Dedifferentiated amniotic fluid mesenchymal stem cell (primary cell): ENCODE results near the gene PRKAG2.
"Not testable (repeated sequence)": the region's sequence is repeated elsewhere in the genome, so short reads cannot be mapped to it uniquely, and the experiment has no call there.

Experiments
- DNase-seq: peaks from one replicate; pipeline ENCODE4 v3.0.0-alpha.2; 2016; ENCODE audit errors: extremely low spot score

The PRKAG2 gene

DNA sequence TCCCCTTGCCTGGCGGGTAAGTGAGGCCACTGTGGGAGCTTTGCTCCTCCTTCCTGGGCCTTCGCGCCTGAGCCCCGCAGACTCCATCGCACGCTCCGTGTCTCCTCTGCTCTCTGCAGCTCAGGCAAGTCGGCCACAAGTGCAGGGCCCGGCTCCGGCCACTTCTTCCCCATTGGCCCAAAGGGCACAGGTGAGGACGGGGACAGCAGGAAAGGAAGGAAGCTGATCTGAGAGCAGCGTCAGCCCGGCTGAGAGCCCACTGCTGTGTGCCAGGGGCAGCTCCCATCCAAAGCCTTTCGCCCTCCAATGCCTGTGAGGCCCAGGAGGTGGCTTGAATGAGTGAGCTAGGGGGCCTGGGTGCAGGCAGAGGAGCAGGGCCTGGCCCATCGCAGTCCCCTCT is 323.6 kb downstream of the PRKAG2 start:
- no peak for DNase-seq

DNA sequence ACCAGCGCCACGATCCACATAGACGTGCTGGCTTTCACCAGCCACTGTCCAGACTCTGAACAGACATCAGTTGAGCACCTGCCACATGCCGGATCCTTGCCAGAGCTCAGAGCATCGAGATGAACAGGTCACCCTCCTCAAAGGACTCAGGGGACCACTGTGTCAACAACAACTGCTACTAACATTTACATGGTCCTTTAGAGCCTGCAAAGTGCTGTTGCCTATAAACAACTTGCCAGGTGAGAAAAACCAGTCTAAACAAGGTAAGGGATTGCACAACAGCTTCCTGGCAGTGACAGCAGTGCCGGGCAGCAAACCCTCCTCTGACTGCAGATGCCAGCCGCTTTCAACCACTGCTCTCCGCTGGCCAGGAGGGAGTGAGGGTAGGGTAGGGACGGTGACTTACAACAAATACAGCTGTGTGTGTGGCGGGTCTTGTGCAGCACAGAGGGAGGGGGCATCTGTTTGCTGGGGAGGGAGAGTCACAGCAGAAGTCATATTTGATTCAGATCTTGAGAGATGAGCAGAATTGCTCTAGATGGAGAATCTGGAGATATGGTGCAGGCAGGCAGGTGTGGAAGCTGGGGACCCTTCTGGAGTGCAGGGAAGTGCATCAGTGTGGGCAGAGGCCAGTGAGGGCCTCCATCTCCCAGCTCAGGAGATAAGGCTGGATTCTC is 324.4 kb downstream of the PRKAG2 start:
- no peak for DNase-seq

DNA sequence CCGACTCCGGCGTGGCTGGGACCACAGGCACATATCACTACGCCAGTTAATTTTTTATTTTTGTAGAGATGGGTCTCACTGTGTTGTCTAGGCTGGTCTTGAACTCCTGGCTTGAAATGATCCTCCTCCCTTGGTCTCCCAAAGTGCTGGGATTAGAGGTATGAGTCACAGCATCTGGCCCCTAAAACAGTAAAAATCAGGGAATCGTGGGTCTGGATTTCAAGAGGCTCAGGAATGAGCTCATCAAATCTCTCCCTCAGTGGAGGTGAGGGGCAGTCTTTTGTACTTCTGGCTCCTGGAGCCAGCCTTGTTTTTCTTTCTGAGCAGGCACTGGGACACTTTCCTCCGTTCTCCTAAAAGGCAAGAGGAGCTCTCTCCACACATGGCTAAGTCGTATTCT is 325.1 kb downstream of the PRKAG2 start:
- no peak for DNase-seq

DNA sequence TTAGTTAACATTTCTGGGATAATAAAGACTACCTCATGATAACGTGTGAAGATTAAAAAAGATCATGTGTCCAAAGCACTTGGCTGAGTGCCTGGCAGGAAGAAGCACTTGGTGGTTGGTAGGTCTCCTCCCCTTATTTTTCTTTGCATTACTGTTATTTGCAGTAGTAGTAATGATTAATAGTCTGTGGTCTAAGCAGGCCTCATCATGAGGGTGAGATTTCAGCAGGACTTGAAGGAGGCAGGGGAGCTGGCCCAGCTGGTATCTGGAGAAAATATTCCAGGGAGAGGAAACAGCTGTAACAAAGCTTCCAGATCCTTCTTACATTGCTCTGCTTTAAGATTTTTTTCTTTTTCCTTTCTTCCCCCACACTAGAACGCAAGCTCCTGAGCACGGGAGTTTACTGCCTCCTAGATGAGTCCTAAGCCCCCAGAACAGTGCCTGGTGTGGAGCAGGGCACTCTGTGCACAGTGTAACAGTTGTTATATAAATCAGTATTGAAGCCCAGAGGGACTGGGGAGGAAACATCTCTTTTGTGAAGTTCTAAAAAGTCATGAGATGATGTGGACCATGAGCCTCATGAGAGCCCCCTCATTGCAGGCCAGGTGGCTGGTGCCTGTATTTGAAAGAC is 326.1 kb downstream of the PRKAG2 start:
- no peak for DNase-seq

DNA sequence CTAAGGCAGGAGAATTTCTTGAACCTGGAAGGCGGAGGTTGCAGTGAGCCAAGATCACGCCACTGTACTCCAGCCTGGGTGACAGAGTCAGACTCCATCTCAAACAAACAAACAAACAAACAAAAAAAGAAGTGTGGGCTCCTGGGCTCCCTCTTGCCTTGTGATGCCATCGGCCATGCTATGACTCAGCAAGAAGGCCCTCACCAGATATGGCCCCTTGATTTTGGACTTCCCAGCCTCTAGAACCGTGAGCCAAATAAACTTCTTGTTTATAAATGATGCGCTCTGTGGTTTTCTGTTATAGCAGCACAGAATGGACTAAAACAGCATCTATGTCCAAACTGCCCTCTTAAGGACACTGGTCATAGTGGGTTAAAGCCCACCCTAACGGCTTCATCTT is 327.3 kb downstream of the PRKAG2 start:
- DNase-seq, result no peak

DNA sequence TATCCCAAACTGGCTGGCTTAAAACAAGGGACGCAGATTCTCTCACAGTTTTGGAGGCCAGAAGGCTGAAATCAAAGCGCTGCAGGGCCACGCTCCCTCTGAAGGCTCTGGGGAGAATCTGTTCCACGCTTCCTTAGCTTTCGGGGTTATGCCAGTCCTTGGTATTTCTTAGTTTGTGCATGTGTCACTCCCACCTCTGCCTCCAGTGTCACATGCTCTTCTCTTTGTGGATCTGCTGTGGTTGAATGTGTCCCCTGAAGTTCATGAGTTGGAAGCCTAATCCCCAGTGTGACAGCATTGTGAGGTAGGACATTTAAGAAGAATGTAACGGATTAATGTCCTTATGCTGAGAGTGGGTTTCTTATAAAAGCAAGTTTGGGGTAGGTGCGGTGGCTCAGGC is 327.8 kb downstream of the PRKAG2 start:
- DNase-seq, result no peak

DNA sequence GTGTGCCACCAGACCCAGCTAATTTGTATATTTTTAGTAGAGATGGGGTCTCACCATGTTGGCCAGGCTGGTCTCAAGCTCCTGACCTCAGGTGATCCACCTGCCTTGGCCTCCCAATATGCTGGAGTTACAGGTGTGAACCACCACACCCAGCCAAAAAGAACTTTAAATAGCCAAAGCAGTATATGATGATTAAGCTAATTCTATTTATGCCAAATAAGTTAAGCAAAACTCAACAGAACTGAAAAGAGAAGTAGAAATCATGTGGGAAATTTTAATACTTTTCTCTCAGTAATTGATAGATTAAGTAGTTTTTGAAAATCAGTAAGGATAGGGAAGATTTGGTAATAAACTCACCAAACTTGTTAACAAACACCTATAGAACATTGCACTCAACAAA is 332.7 kb downstream of the PRKAG2 start:
- DNase-seq, result no peak

DNA sequence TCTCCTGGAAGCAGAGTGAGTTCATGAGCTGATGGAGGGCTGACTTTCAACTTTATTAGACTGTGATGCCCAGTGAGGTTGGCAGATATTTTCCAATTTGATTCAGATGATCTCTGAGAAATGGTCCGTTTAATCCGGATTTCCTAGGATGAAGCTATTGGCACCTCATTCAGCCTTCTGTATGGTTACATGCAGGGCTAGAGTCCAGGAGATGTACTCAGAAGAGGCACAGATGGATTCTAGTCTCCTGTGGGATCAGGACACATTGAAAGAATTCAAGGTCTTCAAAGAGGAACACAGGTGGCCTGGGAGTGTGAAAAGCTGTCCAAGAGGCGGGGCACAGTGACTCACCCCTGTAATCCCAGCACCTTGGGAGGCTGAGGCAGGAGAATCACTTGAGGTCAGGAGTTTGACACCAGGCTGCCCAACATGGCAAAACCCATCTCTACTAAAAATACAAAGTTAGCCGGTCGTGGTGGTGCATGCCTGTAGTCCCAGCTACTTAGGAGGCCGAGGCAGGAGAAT is 334.2 kb downstream of the PRKAG2 start:
- no peak for DNase-seq

DNA sequence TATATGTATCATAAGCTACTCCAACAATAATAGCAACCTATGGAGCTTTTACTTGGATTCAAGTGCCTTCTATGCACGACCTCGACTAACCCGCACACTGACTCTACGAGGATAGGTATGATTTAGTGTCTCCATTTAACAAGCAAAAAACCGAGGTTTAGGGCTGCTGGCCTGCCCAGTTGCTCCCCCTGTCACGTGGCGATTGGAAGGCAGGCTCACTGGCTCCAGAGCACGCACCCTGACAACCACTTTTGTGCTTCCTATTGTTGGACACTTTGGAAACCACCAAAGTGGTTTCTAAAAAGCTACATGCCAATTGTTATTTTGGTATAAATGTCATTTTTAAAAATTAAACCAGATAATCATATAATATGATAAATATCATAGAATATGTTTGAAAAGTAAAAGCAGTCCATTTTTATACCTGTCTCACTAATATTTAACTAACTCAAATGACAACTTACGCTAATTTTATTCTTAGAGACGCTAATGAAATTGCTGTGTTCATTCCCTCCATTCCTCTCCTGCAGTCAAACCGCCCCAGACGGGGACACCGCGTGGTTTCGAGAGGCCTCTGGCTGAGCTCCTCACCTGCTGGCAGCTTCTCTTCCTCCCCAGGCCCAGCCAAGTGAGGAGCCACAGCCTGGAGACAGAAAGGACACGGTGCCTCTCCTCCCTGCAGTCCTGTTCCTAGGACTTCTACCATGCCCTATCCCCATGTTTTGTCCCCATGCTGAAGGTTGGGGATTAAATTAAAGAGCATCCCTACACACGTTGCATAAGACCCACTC is 335.0 kb downstream of the PRKAG2 start:
- no peak for DNase-seq

DNA sequence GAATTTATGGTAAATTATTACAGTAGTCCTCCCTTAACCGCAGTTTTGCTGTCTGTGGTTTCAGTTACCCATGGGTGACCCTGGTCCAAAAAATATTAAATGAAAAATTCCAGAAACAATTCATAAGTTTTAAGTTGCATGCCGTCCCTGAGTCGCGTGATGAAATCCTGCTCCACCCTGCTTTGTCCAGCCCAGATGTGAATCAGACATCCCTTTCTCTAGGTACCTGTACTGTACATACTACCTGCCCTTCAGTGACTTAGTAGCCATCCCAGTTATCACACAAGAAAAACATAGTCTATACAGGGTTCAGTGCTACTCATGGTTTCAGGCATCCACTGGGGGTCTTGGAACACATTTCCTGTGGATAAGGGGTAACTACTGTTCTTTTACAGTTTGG is 336.8 kb downstream of the PRKAG2 start:
- DNase-seq, result no peak

DNA sequence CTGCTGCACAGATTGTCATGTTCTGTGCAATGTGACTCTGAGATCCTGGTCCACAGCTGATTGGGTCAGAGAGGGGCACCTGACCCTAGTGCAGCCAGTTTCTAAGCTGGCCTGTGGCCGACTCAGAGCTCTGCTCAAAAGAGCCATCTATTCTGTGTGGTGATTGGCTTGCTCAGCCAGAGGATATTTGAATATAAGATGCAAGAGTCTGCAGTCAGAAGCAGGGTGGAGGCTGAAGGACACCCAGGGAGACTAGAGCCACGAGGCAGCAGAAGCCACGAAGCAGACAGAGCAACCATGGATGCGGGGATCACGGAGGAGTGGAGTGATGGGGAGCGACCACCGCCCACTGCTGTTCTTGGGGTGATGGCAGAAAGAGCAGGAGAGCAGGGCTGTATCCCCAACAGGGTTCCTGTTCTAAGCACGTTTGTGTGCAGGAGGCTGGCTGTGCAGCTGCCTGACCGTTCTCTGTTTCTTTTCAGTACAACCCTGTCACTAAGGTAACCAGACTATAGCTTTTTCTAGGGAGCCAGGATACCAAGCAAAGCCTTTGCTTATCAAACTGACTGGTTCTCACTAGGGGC is 337.7 kb downstream of the PRKAG2 start:
- DNase-seq, result no peak

DNA sequence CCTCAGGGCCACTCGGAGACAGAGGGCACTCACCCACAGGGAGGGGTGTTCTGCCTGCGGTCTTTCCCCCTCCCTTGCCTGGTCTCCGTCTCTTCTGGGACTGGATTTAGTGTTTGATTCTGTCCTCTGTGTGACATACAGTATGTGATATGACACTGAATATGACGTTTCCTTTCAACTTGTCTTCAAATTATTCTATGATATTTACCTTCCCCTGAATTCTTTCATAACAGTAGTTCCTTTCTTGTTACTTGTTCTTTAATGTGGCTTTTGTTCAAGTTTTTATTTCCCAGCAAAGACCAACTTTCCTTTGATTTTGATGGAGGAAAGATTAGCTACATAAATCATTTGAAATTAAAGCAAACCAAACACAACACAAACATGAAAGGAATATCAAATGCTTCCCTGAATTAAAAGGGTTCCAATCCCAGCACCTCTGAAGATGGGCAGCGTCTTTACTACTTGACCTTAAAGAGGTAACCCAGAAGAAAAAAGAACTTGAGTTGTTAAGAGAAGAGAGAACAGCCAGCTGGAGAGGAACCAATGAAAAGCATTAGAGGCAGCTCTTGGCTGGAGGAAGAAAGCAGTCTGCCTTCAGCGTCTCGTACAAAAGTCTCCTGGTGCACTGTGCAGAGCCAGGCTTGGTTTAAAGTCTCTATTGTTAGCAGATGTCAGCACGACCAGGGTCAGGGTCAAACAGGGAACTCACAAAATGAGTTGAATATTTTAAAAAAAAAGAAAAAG is 338.9 kb downstream of the PRKAG2 start:
- no peak for DNase-seq

DNA sequence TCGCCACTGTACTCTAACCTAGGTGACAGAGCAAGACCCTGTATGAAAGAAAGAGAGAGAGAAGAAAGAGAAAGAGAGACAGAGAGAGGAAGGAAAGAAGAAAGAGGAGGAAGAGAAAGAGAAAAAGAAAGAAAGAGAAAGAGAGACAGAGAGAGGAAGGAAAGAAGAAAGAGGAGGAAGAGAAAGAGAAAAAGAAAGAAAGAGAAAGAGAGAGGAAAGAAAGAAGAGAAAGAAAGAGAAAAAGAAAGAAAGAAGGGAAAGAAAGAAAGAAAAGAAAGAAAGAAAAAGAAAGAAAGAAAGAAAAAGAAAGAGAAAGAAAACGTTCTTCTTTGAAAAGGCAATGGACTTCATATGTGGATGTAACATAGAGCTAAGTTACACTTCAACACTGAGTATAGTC is 340.7 kb downstream of the PRKAG2 start:
- not testable (repeated sequence) for DNase-seq

DNA sequence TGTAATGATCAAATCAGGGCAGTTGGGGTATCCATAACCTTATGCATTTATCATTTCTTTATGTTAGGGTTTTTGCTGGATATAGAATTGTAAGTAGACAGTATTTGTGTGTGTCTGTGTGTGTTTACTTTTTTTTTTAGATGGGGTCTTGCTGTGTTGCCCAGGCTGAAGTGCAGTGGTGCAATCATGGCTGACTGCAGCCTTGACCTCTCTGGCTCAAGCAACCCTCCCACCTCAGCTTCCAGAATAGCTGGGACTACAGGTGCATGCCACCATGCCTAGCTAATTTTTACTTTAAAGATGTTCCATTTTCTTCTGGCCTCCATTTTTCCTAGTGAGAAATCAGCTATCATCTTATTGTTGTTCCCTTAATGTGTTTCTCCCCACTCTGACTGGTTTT is 347.1 kb downstream of the PRKAG2 start:
- no peak for DNase-seq

DNA sequence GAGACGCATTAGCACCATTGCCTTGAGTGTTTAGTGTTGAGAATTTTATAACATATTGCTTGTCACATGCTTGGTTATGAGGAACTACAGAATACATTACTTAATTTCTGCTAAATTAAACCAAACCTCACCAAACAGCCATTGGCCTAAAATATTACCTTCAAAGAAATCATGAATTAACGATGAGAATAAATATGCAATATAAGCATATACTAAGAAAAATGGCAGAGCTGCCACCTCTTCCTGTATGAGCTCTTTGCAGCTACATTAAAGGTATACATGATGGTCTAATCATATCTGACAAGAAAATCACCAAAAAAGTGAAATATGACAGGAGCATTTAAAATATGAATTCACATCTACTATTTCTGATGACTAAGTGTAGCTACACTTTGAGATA is 352.1 kb downstream of the PRKAG2 start:
- no peak for DNase-seq

DNA sequence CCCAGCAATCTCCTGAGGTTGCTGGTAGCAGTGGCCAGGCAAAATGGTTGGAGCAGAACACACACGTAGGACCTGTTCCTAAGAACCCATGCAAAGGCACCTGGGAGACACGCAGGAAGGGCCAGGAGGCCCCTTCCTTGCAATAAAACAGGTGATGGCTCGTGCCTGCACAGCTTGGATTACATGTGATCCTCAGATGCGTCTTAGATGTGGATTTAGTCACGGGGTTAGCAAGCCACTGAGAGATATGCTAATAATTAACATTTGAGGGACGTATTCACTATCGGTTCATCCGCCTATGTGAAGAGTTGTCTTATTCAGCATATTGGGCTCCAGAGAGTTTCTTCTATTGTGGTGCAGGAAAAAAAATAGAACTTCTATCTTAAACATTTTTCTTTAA is 352.6 kb downstream of the PRKAG2 start:
- DNase-seq, result no peak

DNA sequence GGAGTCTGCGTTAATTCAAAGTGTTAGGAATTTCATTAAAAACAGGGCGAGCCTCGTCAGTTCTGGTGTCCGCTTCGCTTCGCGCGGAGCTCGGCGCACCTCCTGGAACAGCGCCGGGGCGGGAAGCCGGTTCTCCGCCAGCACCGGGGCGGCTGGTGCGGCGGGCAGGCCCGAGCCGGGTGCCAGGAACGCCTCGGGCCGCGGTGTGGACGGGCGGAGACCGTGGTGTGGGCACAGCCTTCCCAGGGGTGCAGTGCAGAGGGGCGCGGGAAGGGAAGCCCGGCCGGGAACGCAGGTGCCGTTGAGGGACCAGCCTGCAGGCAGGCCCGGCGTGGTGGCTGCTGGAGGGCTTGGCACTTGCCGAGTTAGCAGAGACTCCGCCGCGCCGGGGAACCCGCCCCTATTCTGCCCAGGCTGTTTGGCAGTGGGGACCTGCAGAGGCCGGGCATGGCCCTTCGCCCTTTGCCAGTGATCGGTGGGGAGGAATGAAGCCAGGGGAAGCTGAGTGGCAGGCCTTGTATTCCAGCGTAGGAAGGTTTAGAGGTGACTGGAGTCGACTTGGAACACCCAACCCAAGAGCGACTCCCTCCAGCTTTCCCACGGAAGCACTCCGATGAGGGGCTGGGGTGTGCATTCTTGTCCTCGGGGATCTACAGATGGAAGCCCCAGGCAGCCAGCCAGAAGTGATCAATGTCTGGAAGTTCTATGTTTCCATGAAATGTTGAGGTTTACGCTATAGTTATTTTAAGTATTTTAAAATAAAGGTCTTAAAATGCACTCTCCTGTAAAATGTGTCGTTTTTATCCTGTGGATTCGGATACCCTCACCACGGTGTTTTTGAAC is 356.3 kb downstream of the PRKAG2 start:
- DNase-seq, result no peak

DNA sequence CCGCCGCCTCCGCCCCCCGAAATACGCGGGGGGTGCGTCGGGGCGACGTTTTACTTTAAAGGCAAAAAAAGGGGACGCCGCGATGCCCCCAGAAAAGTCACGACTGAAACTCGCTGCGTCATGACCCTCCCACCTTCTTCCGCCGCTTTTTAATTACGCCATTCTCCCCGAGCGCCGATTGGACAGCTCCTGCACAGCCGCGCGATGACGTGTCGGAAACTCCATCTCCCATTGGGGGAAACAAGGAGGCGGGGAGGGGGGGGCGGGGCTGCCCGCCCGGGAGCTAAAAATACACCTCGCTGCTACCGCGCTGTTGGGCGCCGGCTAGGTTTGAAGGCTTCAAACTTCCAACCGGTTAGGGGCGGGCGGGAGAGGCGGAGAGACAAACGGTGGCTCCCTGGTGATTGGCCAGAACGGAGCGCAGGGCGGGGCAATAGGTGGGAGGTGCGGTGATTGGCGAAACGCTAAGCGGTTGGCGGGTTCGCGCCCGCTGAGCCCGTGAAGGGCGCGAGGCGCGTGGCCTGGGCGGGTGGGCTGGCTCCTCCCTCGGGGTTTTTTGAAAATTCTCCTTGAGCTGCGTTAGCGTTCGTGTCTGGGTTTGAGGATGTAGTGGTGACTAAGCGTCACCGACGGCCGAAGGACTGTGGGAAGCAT is 357.0 kb downstream of the PRKAG2 start, which contains the start of gene RHEB:
Gene RHEB (minus strand): TSS at position 131 of the 654 bp plus-strand sequence. CDS start 384 bp downstream, outside the sequence.
- peak; percentile 99 for DNase-seq

DNA sequence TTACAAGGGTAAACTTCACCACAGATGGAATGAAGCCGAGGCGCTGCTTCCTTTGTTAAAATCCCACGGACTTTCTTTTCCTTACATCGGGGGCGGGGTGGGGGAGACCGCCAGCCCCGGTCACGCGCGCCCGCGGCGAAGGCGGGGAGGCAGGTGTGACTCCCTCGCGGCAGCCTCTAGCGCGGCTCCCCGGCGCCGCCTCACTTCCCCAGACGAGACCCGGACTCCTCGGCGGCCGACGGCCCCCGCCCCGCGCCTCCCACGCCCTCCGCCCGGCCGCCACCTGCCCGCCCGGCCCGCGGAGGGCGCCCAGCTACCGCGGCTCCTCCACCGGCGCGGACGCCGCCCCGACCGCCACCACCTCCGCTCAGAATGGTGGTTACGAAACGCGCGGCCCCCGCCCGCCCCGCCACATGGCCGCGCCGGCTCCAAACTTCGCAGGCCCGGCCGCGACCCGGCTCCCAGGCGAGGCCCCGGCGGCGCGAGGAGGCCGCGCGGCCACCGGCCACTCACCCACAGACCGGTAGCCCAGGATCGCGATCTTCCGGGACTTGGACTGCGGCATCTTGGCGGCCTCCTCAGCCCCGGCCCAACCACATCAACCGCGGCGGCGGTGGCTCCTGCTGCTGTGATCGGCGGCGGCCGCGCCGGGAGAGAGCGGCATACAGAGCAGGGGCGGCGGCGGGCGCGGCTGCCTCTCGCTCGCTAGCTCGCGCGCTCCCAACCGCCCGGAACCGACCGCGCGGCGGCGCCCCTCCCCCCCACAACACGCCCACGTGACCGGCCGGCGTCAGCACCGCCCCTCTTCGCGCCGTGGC is 357.8 kb downstream of the PRKAG2 start:
- DNase-seq, result not testable (repeated sequence)
